H1 (cell line): ENCODE data around the gene RCBTB1. TPM values are rescaled to one million over a fixed set of nuclear protein-coding genes. Genes with fewer than 3 reads are reported as not detected.

Experiments
- CTCF ChIA-PET: fragments of 300-600 bp; sonication (Branson Sonifier 250); formaldehyde crosslinking; loops from one replicate; lab custom pipeline; 2021; ENCODE audit not compliant: partially characterized antibody; lab: Charles Lee
- POLR2A ChIA-PET: fragments of 300-600 bp; sonication (Branson Sonifier 250); formaldehyde crosslinking; loops from one replicate; lab custom pipeline; 2021; ENCODE audit warnings: inconsistent platforms; ENCODE audit not compliant: partially characterized antibody; lab: Charles Lee
- DNase-seq, 2 experiments: peaks; one replicate each; pipeline versions ENCODE4 v3.0.0 to v3.0.0-alpha.2; 2010 to 2022; ENCODE audit warnings: low spot score in 2 of 2, low read depth in 1 of 2, mixed read lengths in 1 of 2
- FAIRE-seq: peaks from 2 replicates; lab custom pipeline; 2011; peaks lifted over from hg19 to GRCh38; lab: Jason Lieb, UNC
- H2AFZ ChIP-seq: 2 replicates; pipeline ENCODE4 v1.8.1; 2012; ENCODE audit warnings: low read length, inconsistent platforms
- H2AK5ac ChIP-seq: 2 replicates; pipeline ENCODE4 v1.6.1; 2013; ENCODE audit warnings: low read depth, low read length
- H2BK120ac ChIP-seq: replicated peaks from 2 replicates; pipeline ENCODE3; 2013; ENCODE audit warnings: low read depth, low read length, inconsistent platforms
- H2BK12ac ChIP-seq: 2 replicates; pipeline ENCODE4 v1.6.1; 2013; ENCODE audit warnings: low read depth, low read length
- H2BK15ac ChIP-seq: 2 replicates; pipeline ENCODE4 v1.6.1; 2013; ENCODE audit warnings: low read length
- H2BK20ac ChIP-seq: 2 replicates; pipeline ENCODE4 v1.6.1; 2013; ENCODE audit warnings: low read length
- H2BK5ac ChIP-seq: 2 replicates; pipeline ENCODE4 v1.6.1; 2013; ENCODE audit warnings: low read depth, low read length
- H3K14ac ChIP-seq: 2 replicates; pipeline ENCODE4 v1.6.1; 2013; ENCODE audit warnings: inconsistent platforms; ENCODE audit not compliant: insufficient read length
- H3K18ac ChIP-seq: 2 replicates; pipeline ENCODE4 v1.6.1; 2013; ENCODE audit warnings: low read length; ENCODE audit errors: extremely low read depth
- H3K23ac ChIP-seq: 2 replicates; pipeline ENCODE4 v1.6.1; 2013; ENCODE audit warnings: inconsistent platforms; ENCODE audit not compliant: insufficient read length
- H3K23me2 ChIP-seq: 2 replicates; pipeline ENCODE4 v1.6.1; 2013; ENCODE audit warnings: low read depth, low read length
- H3K27ac ChIP-seq: 2 replicates; pipeline ENCODE4 v1.6.1; 2011; ENCODE audit warnings: low read depth, low read length, inconsistent platforms
- H3K27me3 ChIP-seq, 4 experiments: replicated peaks in 1 of 4; 1 replicate in 1 of 4; 2 replicates in 3 of 4; pipeline versions ENCODE4 v1.6.1 to v1.8.1; 2011 to 2013; ENCODE audit warnings: low read length in 3 of 4, mild to moderate bottlenecking in 3 of 4, inconsistent platforms in 2 of 4, mixed read lengths in 2 of 4, moderate library complexity in 1 of 4; ENCODE audit not compliant: control insufficient read depth in 3 of 4, insufficient read depth in 3 of 4; ENCODE audit errors: extremely low read depth in 1 of 4
- H3K36me3 ChIP-seq, 4 experiments: 2 replicates each; pipeline versions ENCODE4 v1.6.1 to v1.8.1; 2011 to 2013; ENCODE audit warnings: mild to moderate bottlenecking in 4 of 4, low read length in 3 of 4, moderate library complexity in 2 of 4, control low read depth in 1 of 4, inconsistent platforms in 1 of 4; ENCODE audit not compliant: insufficient read depth in 4 of 4, control insufficient read depth in 2 of 4
- H3K4ac ChIP-seq: replicated peaks from 2 replicates; pipeline ENCODE3; 2013; ENCODE audit warnings: low read length, low read depth, mixed read lengths, inconsistent platforms; ENCODE audit not compliant: insufficient read length
- H3K4me1 ChIP-seq, 4 experiments: replicated peaks in 1 of 4; 1 replicate in 1 of 4; 2 replicates in 3 of 4; pipeline versions ENCODE4 v1.6.1 to v1.8.1; 2011 to 2013; ENCODE audit warnings: low read length in 3 of 4, inconsistent platforms in 2 of 4, mixed read lengths in 1 of 4; ENCODE audit not compliant: insufficient read depth in 4 of 4, control insufficient read depth in 3 of 4
- H3K4me2 ChIP-seq, 2 experiments: 2 replicates each; pipeline versions ENCODE4 v1.6.1 to v1.8.1; 2011 to 2013; ENCODE audit warnings: low read depth in 2 of 2, low read length in 2 of 2, control low read depth in 1 of 2, inconsistent platforms in 1 of 2, mild to moderate bottlenecking in 1 of 2; ENCODE audit not compliant: insufficient read depth in 1 of 2
- H3K4me3 ChIP-seq, 4 experiments: fragments of 200-600, 300-600 bp in 1 of 4; sonication (generic), shearing (Covaris generic), sonication (Bioruptor Twin) in 1 of 4; 2 replicates each; pipeline versions ENCODE4 v1.5.1 to v1.8.1; 2011 to 2016; ENCODE audit warnings: low read length in 4 of 4, low read depth in 3 of 4, control low read depth in 2 of 4, inconsistent platforms in 2 of 4, mild to moderate bottlenecking in 2 of 4, mixed read lengths in 1 of 4, moderate library complexity in 1 of 4; ENCODE audit not compliant: insufficient read depth in 2 of 4; ENCODE audit errors: extremely low read depth in 1 of 4
- H3K56ac ChIP-seq: replicated peaks from 2 replicates; pipeline ENCODE3; 2013; ENCODE audit warnings: low read depth, mild to moderate bottlenecking, mixed read lengths, low read length, inconsistent platforms; ENCODE audit not compliant: insufficient read length
- H3K79me1 ChIP-seq: 2 replicates; pipeline ENCODE4 v1.6.1; 2013; ENCODE audit warnings: low read depth, low read length, control low read depth
- H3K79me2 ChIP-seq, 2 experiments: 2 replicates each; pipeline versions ENCODE4 v1.6.1 to v1.8.1; 2012 to 2013; ENCODE audit warnings: low read length in 2 of 2, mild to moderate bottlenecking in 2 of 2, inconsistent platforms in 1 of 2; ENCODE audit not compliant: insufficient read depth in 2 of 2, control insufficient read depth in 1 of 2
- H3K9ac ChIP-seq, 4 experiments: replicated peaks in 1 of 4; 1 replicate in 1 of 4; 2 replicates in 3 of 4; pipeline versions ENCODE4 v1.6.1 to v1.8.1; 2011 to 2013; ENCODE audit warnings: low read depth in 3 of 4, low read length in 3 of 4, control low read depth in 2 of 4, mild to moderate bottlenecking in 2 of 4, moderate library complexity in 2 of 4, inconsistent platforms in 1 of 4; ENCODE audit errors: extremely low read depth in 1 of 4
- H3K9me3 ChIP-seq, 2 experiments: 2 replicates each; pipeline versions ENCODE4 v1.6.1 to v1.8.1; 2012 to 2013; ENCODE audit warnings: mild to moderate bottlenecking in 2 of 2, moderate library complexity in 2 of 2, control low read depth in 1 of 2, inconsistent platforms in 1 of 2, low read depth in 1 of 2, low read length in 1 of 2, mixed read lengths in 1 of 2; ENCODE audit not compliant: insufficient read depth in 2 of 2
- H4K20me1 ChIP-seq, 2 experiments: replicated peaks in 1 of 2; 2 replicates each; pipeline versions ENCODE3 to v1.8.1; 2011 to 2013; ENCODE audit warnings: inconsistent platforms in 2 of 2, low read length in 2 of 2, mild to moderate bottlenecking in 1 of 2; ENCODE audit not compliant: insufficient read depth in 2 of 2, control insufficient read depth in 1 of 2
- H4K5ac ChIP-seq: 2 replicates; pipeline ENCODE4 v1.6.1; 2013; ENCODE audit warnings: low read length, low read depth, mixed read lengths, inconsistent platforms; ENCODE audit not compliant: insufficient read length
- H4K8ac ChIP-seq: 2 replicates; pipeline ENCODE4 v1.8.0; 2013; ENCODE audit warnings: mild to moderate bottlenecking, moderate library complexity, low read length, inconsistent platforms; ENCODE audit not compliant: insufficient read depth; ENCODE audit errors: extremely low read depth
- H4K91ac ChIP-seq: replicated peaks from 2 replicates; pipeline ENCODE3; 2013; ENCODE audit warnings: low read length, mixed read lengths, inconsistent platforms; ENCODE audit not compliant: insufficient read length
- ASH2L ChIP-seq: fragments of 200-600, 300-600 bp; sonication (generic); IDR thresholded peaks from one replicate; pipeline ENCODE4 v1.7.1; 2017; ENCODE audit warnings: low read length
- BCL11A ChIP-seq, 2 experiments: IDR thresholded peaks; one replicate each; pipeline ENCODE4 v1.6.1; 2011; ENCODE audit warnings: low read depth in 2 of 2, low read length in 2 of 2, mild to moderate bottlenecking in 2 of 2
- EGR1 ChIP-seq: IDR thresholded peaks from 2 replicates; pipeline ENCODE4 v1.6.1; 2011; ENCODE audit warnings: low read depth, low read length, borderline replicate concordance
- EZH2 ChIP-seq: fragments of 200-600 bp; sonication (generic); IDR thresholded peaks from 2 replicates; pipeline ENCODE4 v1.7.1; 2012; ENCODE audit warnings: low read depth, mild to moderate bottlenecking, moderate library complexity, low read length, inconsistent platforms; ENCODE audit not compliant: severe bottlenecking
- GTF2F1 ChIP-seq: IDR thresholded peaks from 2 replicates; pipeline ENCODE4 v1.6.1; 2012; ENCODE audit warnings: low read depth, low read length, improper control_type of control experiment, borderline replicate concordance
- JUN ChIP-seq: IDR thresholded peaks from 2 replicates; pipeline ENCODE4 v1.6.1; 2011; ENCODE audit warnings: low read depth, mild to moderate bottlenecking, improper control_type of control experiment, low read length
- KDM5A ChIP-seq: fragments of 200-600 bp; IDR thresholded peaks from 2 replicates; pipeline ENCODE4 v1.7.1; 2012; ENCODE audit warnings: mild to moderate bottlenecking, low read length, inconsistent platforms, mixed read lengths
- RAD21 ChIP-seq, 2 experiments: IDR thresholded peaks in 1 of 2; conservative IDR thresholded peaks in 1 of 2; 2 replicates each; pipeline ENCODE4 v1.6.1; 2011; ENCODE audit warnings: low read depth in 2 of 2, low read length in 2 of 2, improper control_type of control experiment in 1 of 2, inconsistent platforms in 1 of 2, mild to moderate bottlenecking in 1 of 2, moderate library complexity in 1 of 2
- RXRA ChIP-seq: IDR thresholded peaks from 2 replicates; pipeline ENCODE4 v1.6.1; 2011; ENCODE audit warnings: low read depth, mild to moderate bottlenecking, low read length, moderate library complexity; ENCODE audit not compliant: insufficient read depth
- SIRT6 ChIP-seq: IDR thresholded peaks from one replicate; pipeline ENCODE4 v1.7.1; 2012; ENCODE audit warnings: low read length, inconsistent platforms
- SP2 ChIP-seq: IDR thresholded peaks from 2 replicates; pipeline ENCODE4 v1.6.1; 2012; ENCODE audit warnings: mild to moderate bottlenecking, low read length, inconsistent platforms
- SRF ChIP-seq: IDR thresholded peaks from 2 replicates; pipeline ENCODE4 v1.6.1; 2011; ENCODE audit warnings: mild to moderate bottlenecking, low read depth, low read length, moderate library complexity
- TEAD4 ChIP-seq: IDR thresholded peaks from 2 replicates; pipeline ENCODE4 v1.6.1; 2012; ENCODE audit warnings: low read depth, low read length, inconsistent platforms, mixed read lengths
- YY1 ChIP-seq: IDR thresholded peaks from 2 replicates; pipeline ENCODE4 v1.6.1; 2011; ENCODE audit warnings: low read depth, mild to moderate bottlenecking, low read length
- ZNF274 ChIP-seq: IDR thresholded peaks from 2 replicates; pipeline ENCODE4 v1.7.0; 2012; ENCODE audit warnings: low read length, borderline replicate concordance; ENCODE audit errors: extremely low read depth
- WGBS, 2 experiments: shearing (Covaris generic) in 1 of 2; methylation state at CpG; one replicate each; pipeline versions ENCODE4 v1.1.6 to v1.1.7; 2013 to 2015; ENCODE audit warnings: low lambda C conversion rate in 2 of 2, mixed read lengths in 2 of 2, inconsistent platforms in 1 of 2, low coverage in 1 of 2, missing lambda C conversion rate in 1 of 2; ENCODE audit not compliant: insufficient replicate concordance in 2 of 2, insufficient coverage in 1 of 2, insufficient read length in 1 of 2; ENCODE audit errors: extremely low coverage in 1 of 2, missing lambda C conversion rate in 1 of 2; 5-methylcytosine and 5-hydroxymethylcytosine counted together
- polyA plus RNA-seq, 7 experiments: library from polyadenylated mRNA; depleted of rRNA in 3 of 7; stranded (reverse) in 5 of 7; unstranded in 2 of 7; fragments of >200 nt in 5 of 7; fragments of 200-250 nt in 2 of 7; gene quantifications; 1 replicate in 5 of 7; 2 replicates in 1 of 7; 4 replicates in 1 of 7; pipeline versions ENCODE4 v1.2.1 to v1.2.3, GENCODE V29; 2011 to 2013; ENCODE audit warnings: missing spikeins in 2 of 7, mixed read lengths in 2 of 7
- total RNA-seq: library from RNA; stranded (reverse); fragmentation: NEBNext Ultra II Directional; extraction: Animal tissue kit (Norgen Biotek cat#: 25700); gene quantifications from 2 replicates; pipeline ENCODE4 v1.2.1, GENCODE V29; 2021

Gene RCBTB1
- total and polyA plus RNA-seq, 2 of the 8 experiments (the other 6 are each of a cell fraction or from before 2014, with no cell fraction given), result 13.7 to 29.8 TPM

- no peak overlapping the region for H3K4ac ChIP-seq
- H3K9me3 ChIP-seq, result no peaks in the 10 kb centered on the region
- H4K5ac ChIP-seq, result no peak overlapping the region
- FAIRE-seq (no peak), DNase-seq (no peak)
- no peak overlapping the region for H2BK5ac ChIP-seq
- no peak overlapping the region for H3K4me3 ChIP-seq
- no peak overlapping the region for H3K14ac ChIP-seq
- H3K23me2 ChIP-seq, result no peaks in the 10 kb centered on the region; the same call in 1 of the 2 replicates
- H3K23ac ChIP-seq, result no peak overlapping the region
- no peaks in the 10 kb centered on the region for H3K79me2 ChIP-seq
- WGBS, 2 experiments, result 87% methylated on average over 5 of the region's 5 CpGs; no CpG with 5 or more reads in 1 of the 2 experiments
- 0 out of 8 replicates have a peak, but pooled peaks cover 0 to 2% (median 0%) of the 10 kb centered on the region in 4 experiments for H3K36me3 ChIP-seq
- H2BK20ac ChIP-seq, result no peak overlapping the region
- H3K4me1 ChIP-seq, result no peaks in the 10 kb centered on the region
- H2AK5ac ChIP-seq, result no peak overlapping the region
- H2BK12ac ChIP-seq, result no peak overlapping the region
- no peak overlapping the region for H3K56ac ChIP-seq
- no peak overlapping the region for H2AFZ ChIP-seq
- H3K27me3 ChIP-seq, result no peaks in the 10 kb centered on the region
- no peaks in the 10 kb centered on the region for H3K79me1 ChIP-seq
- CTCF ChIA-PET, result interaction anchor here (1.2 to 1.9 kb wide), 4 partner anchors 9 to 213 kb away, joined by 3 to 5 read pairs (median 4); partner anchors contain the start of genes CAB39L and SETDB2
- no peak overlapping the region for H3K18ac ChIP-seq
- no peak overlapping the region for H4K91ac ChIP-seq
- no peak for TF ChIP-seq KDM5A
- TF ChIP-seq ZNF274, result no peak
- TF ChIP-seq SIRT6, result no peak
- TF ChIP-seq RXRA, result no peak
- no peak for TF ChIP-seq GTF2F1
- no peak for TF ChIP-seq TEAD4
- TF ChIP-seq YY1, result no peak
- TF ChIP-seq SP2, result no peak
- no peak for TF ChIP-seq BCL11A (IDR thresholded peaks at IDR 0.05; ENCODE audit: low read depth in 2 of 2, low read length in 2 of 2)
- TF ChIP-seq EGR1, result no peak
- TF ChIP-seq SRF, result no peak
- TF ChIP-seq EZH2, result no peak
- no peak for TF ChIP-seq JUN
- TF ChIP-seq ASH2L, result no peak
- no peak for TF ChIP-seq RAD21 (IDR thresholded peaks at IDR 0.05 in 1 of 2, conservative IDR thresholded peaks at IDR 0.05 in 1 of 2; ENCODE audit: low read depth in 2 of 2, low read length in 2 of 2)
- no peak overlapping the region for H2BK120ac ChIP-seq
- no peak overlapping the region for H4K8ac ChIP-seq
- H2BK15ac ChIP-seq, result no peak overlapping the region
- no peak overlapping the region for H3K27ac ChIP-seq
- peaks cover 0 to 3% of the 10 kb centered on the region in 2 experiments for H4K20me1 ChIP-seq
- POLR2A ChIA-PET, result interaction anchor here (0.5 to 0.7 kb wide), 2 partner anchors 21 to 203 kb away, joined by 3 read pairs; partner anchors contain the start of gene PHF11
- H3K4me2 ChIP-seq, result no peak overlapping the region
- H3K9ac ChIP-seq, result no peak overlapping the region
Measured at GRCh38 chr13:49516467-49516866, 68.9 kb downstream of the RCBTB1 start.
